ENCODE measurements around the gene TXNRD3. TPM values are rescaled to one million over a fixed set of nuclear protein-coding genes. Genes with fewer than 3 reads are reported as not detected.

The TXNRD3 gene
- total RNA-seq, 2 donors from 2014 or later, result 3.6 to 7.5 TPM

- intact Hi-C loops (cut with DNase I), result no loop called here
- Histone ChIP-seq H3K36me3 (no peaks in the 10 kb centered on the region), H3K4me3 (no peak overlapping the region), H3K4me1 (no peaks in the 10 kb centered on the region), H3K9ac (ENCODE audit: low read depth in 2 of 2, low read length in 2 of 2) (no peak overlapping the region), H3K27me3 (no peaks in the 10 kb centered on the region), H3K9me3 (no peaks in the 10 kb centered on the region), H3K27ac (no peak overlapping the region)
- no peak for DNase-seq
- TF ChIP-seq, protein P1, sequence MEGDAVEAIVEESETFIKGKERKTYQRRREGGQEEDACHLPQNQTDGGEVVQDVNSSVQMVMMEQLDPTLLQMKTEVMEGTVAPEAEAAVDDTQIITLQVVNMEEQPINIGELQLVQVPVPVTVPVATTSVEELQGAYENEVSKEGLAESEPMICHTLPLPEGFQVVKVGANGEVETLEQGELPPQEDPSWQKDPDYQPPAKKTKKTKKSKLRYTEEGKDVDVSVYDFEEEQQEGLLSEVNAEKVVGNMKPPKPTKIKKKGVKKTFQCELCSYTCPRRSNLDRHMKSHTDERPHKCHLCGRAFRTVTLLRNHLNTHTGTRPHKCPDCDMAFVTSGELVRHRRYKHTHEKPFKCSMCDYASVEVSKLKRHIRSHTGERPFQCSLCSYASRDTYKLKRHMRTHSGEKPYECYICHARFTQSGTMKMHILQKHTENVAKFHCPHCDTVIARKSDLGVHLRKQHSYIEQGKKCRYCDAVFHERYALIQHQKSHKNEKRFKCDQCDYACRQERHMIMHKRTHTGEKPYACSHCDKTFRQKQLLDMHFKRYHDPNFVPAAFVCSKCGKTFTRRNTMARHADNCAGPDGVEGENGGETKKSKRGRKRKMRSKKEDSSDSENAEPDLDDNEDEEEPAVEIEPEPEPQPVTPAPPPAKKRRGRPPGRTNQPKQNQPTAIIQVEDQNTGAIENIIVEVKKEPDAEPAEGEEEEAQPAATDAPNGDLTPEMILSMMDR (IDR thresholded peaks at IDR 0.05), result no peak
These were observed 41.3 kb downstream of the TXNRD3 start for GRCh38 chr3:126613479-126614188.

DNA sequence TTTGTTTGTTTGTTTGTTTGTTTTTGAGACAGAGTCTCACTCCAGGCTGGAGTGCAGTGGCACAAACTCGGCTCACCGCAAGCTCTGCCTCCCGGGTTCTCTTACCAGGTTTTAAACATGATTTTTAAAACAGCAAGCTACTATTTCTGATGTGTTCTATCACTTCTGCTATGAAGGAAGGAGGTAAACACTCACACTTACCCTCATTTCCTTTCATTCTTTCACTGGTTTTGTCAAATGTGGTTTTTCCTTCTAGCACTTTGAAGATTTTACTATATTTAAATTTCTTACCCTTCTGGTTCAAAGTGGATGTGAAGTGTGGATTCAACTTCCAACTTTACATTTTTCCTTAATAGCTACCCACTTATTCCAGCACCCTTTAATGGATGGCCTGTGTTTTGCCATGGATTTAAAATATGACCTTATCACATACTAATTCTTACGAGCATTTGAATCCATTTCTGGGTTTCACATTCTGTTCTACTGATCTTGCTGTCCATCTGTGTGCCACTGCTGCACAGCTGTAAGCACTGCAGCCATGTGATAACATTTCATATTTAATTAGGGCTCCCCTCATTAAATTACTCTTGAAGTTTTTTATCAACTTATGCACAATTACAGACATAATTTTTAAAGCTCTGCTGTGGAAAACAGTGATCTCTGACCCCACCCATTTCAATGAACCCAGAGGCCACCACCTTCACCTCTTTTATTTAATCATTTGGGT is 42.3 kb downstream of the TXNRD3 start:
- TF ChIP-seq, protein P1 (IDR thresholded peaks at IDR 0.05), result no peak
- H3K9me3 ChIP-seq, result no peaks in the 10 kb centered on the region
- H3K9ac ChIP-seq (ENCODE audit: low read depth in 2 of 2, low read length in 2 of 2), result no peak overlapping the region
- H3K27ac ChIP-seq, result no peak overlapping the region
- no peaks in the 10 kb centered on the region for H3K27me3 ChIP-seq
- intact Hi-C loops (cut with DNase I), result no loop called here
- no peaks in the 10 kb centered on the region for H3K36me3 ChIP-seq
- no peak for DNase-seq
- no peaks in the 10 kb centered on the region for H3K4me1 ChIP-seq
- H3K4me3 ChIP-seq, result no peak overlapping the region

- H3K36me3 ChIP-seq, result no peaks in the 10 kb centered on the region
- no peaks in the 10 kb centered on the region for H3K9me3 ChIP-seq
- no peak for DNase-seq
- H3K27ac ChIP-seq, result no peak overlapping the region
- intact Hi-C loops (cut with DNase I), result no loop called here
- no peaks in the 10 kb centered on the region for H3K4me1 ChIP-seq
- H3K9ac ChIP-seq (ENCODE audit: low read depth in 2 of 2, low read length in 2 of 2), result no peak overlapping the region
- TF ChIP-seq, protein P1 (IDR thresholded peaks at IDR 0.05), result no peak
- H3K4me3 ChIP-seq, result no peak overlapping the region
- H3K27me3 ChIP-seq, result no peaks in the 10 kb centered on the region
These were observed 45.0 kb downstream of the TXNRD3 start for GRCh38 chr3:126609909-126610308.

DNA sequence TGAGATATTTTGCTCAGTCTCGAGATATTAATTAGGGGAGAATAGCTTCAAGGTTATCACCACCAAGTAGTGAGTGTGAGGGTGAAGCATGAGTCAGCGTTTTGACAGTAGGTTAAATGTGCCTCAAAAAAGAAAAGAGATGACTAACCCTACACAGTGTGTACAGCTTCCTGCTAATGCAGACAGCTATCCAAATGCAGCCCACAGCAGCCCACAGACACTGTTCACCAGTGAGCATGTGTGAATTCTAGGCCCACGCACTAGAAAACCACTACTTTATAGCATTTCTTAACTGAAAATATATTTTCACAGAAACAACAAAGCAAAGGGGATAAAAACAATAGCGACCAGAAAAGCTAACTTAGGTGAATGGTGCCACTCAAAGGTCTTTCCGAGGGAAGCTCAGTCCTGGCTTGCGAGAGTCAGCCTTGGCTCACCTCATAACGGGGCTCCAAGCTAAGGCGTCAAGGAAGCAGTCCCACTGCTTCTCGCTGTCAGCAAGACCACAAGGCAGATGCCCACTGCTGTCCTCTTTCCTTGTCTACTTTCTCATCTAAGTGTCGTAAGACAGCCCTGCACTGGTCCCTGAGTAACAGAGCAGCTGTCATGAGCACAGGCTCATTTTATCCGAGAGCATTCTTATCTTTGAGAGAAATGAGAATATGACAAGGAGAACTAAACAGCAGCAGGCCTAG is 47.6 kb downstream of the TXNRD3 start:
- H3K36me3 ChIP-seq, result no peaks in the 10 kb centered on the region
- TF ChIP-seq, protein P1 (IDR thresholded peaks at IDR 0.05), result no peak
- no peaks in the 10 kb centered on the region for H3K4me1 ChIP-seq
- no peak overlapping the region for H3K4me3 ChIP-seq
- H3K9ac ChIP-seq (ENCODE audit: low read depth in 2 of 2, low read length in 2 of 2), result no peak overlapping the region
- intact Hi-C loops (cut with DNase I), result no loop called here
- no peak overlapping the region for H3K27ac ChIP-seq
- DNase-seq, result no peak
- no peaks in the 10 kb centered on the region for H3K27me3 ChIP-seq
- H3K9me3 ChIP-seq, result no peaks in the 10 kb centered on the region

DNA sequence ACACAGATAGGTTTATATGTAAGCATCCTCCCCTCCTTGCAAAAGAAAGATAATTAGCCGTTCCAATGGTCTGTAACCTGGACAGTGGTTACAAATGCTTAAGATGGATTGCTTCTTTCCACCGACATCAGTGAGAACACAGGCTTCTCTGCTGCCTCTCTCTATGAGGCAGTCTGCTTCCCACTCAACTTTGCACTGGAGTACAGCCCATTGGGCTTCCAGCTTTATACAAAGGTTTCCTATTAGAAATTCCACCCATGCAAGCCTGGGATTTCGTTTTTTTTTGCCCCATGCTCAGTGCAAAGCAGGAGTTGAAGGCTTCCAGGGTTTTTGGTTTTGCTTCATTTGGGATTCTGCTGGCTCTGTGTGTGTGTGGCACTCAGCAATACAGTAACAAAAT is 48.9 kb downstream of the TXNRD3 start:
- TF ChIP-seq, protein P1 (IDR thresholded peaks at IDR 0.05), result no peak
- Histone ChIP-seq H3K36me3 (no peaks in the 10 kb centered on the region), H3K27me3 (no peaks in the 10 kb centered on the region), H3K9me3 (no peaks in the 10 kb centered on the region), H3K4me1 (no peaks in the 10 kb centered on the region), H3K9ac (ENCODE audit: low read depth in 2 of 2, low read length in 2 of 2) (no peak overlapping the region), H3K27ac (no peak overlapping the region), H3K4me3 (no peak overlapping the region)
- intact Hi-C loops (cut with DNase I), result no loop called here
- DNase-seq, result no peak

All from colonic mucosa (tissue), 4 donors.